A549 treated with ZK216348 at 1 μM for 4 hours (cell line): Measurements from ENCODE around the gene LONP2. TPM values are rescaled to one million over a fixed set of nuclear protein-coding genes. Genes with fewer than 3 reads are reported as not detected.

Experiments used
- total RNA-seq: library from RNA; stranded (reverse); fragments of 200-300 nt; extraction: Qiagen RNA extraction; gene quantifications from 5 replicates; pipeline ENCODE4 v1.2.3, GENCODE V29; 2022; ENCODE audit warnings: low read depth

Gene LONP2, protein sequence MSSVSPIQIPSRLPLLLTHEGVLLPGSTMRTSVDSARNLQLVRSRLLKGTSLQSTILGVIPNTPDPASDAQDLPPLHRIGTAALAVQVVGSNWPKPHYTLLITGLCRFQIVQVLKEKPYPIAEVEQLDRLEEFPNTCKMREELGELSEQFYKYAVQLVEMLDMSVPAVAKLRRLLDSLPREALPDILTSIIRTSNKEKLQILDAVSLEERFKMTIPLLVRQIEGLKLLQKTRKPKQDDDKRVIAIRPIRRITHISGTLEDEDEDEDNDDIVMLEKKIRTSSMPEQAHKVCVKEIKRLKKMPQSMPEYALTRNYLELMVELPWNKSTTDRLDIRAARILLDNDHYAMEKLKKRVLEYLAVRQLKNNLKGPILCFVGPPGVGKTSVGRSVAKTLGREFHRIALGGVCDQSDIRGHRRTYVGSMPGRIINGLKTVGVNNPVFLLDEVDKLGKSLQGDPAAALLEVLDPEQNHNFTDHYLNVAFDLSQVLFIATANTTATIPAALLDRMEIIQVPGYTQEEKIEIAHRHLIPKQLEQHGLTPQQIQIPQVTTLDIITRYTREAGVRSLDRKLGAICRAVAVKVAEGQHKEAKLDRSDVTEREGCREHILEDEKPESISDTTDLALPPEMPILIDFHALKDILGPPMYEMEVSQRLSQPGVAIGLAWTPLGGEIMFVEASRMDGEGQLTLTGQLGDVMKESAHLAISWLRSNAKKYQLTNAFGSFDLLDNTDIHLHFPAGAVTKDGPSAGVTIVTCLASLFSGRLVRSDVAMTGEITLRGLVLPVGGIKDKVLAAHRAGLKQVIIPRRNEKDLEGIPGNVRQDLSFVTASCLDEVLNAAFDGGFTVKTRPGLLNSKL
- 25.4 to 34.0 TPM (median 28.9 TPM) in 5 replicates for total RNA-seq

DNA sequence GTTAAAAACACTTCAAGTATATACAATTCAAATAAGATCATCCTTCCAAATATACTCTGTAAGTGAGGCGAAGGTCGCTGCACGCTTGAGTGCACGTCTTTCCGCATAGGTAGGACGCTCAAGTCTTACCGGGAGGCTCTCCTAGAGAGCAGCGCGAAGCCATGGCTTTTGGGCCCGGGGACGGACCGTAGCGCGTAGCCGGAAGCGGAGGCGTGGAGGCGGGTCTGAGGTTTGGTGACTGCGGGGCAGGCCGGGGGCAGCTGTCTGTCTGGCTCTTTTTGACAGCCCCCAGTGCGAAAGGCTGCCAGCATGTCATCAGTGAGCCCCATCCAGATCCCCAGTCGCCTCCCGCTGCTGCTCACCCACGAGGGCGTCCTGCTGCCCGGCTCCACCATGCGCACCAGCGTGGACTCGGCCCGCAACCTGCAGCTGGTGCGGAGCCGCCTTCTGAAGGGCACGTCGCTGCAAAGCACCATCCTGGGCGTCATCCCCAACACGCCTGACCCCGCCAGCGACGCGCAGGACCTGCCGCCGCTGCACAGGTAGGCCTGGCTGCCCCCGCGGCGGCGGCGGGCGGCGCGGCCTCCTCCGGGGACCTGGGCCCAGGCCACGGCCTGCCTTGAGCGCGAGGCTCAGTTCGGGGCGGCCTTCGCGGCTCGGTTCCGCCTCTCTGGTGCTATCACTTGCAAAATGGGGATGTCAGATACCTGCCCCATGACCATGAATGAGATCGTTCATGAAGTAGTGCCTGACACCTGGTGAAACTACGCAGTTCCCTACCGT lies at the start of gene LONP2:
Gene LONP2, plus strand, starts transcription at position 221 of the 783 bp plus-strand sequence. Its CDS starts 89 bp downstream, at position 310.

DNA sequence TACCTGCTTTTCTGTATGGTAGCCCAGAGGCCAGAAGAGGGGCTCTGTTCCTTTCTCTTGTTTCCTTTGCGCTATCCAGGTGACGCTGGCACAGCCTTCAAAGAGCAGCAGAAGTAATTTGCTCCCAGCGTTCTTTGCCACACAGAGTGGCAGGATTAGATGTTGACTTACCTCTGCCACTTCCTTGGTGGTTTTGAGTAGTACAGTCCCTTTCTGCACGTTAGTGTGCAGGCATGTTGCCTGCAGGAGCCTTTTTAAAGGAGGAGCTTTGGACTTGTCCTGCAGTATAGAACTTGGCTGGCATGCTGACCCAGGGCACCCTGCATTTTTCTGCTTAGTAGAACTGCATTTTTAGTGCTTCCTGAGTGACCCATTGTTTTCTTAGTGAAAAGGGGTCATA lies 3.2 kb downstream of the LONP2 start, which contains the start of gene ABCC11:
Gene ABCC11, minus strand, starts transcription at position 229 of the 400 bp plus-strand sequence. CDS start 15,618 bp downstream, outside the sequence.

DNA sequence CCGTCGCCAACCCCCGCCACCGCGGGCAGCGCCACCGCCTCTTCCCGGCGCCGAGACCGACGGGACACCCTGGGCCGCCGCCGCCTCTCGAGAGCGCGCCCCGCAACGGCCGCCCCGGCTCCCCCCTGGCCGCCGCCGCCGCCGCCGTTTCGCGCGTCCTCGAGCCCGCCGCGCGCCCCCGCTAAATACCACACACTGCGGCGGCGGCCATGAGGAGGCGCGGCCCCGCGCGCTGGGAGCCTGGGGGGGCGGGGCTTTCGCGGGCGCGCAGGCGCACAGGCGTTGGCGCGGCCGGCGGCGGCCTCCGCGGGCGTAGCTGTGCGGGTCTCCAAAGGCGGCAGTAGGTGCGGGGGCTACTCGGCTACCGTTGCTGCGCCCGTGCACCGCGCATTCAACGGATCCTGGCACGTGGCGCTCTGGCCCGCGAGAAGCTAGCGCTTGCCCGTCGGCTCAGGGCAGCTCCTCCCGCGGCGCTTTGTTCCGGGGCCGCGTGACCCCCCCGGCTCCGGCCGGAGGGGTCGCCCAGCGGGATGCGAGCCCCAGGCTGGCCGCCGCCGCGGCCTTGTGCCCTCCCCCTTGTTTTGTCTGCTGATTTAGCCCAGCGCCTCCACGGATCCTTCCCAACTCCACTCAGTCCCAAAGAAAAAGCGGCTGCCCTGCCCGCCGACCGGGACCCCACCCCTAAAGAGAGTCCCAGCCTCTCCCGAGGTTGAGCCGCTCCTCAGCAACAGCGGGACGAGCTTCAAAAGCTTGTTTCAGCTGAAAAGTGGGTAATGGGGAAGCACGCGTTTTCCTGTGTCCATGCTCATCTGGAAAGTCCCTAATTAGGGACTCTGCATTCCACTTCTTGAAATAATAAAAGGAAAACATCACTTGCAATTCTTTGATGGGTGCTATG lies 141.4 kb downstream of the LONP2 start, which contains the start of gene SIAH1:
Gene SIAH1, minus strand, starts transcription at position 161 of the 898 bp plus-strand sequence. CDS start 22,985 bp downstream, outside the sequence.

Other genes starting within 250 kb of the LONP2 start
- 0.06 to 0.22 TPM (median 0.20 TPM) in 3 of 5 replicates, not detected in the others for gene ABCC12, start 88.3 kb upstream of the LONP2 start, total RNA-seq
- gene ABCC11, start 3.2 kb downstream of the LONP2 start, total RNA-seq = 0.12 to 0.22 TPM (median 0.17 TPM) in 4 of 5 replicates, not detected in the other
- 10.5 to 14.5 TPM (median 13.5 TPM) in 5 replicates for gene SIAH1, start 141.1 kb downstream of the LONP2 start, total RNA-seq